CD4-positive, alpha-beta T cell treated with Interleukin-15 for 4 hours (primary cell): ENCODE results near the gene CD86.
"Not testable (repeated sequence)": the region's sequence is repeated elsewhere in the genome, so short reads cannot be mapped to it uniquely, and the experiment has no call there.

Source experiments
- DNase-seq: peaks from one replicate; pipeline ENCODE4 v3.0.0-alpha.2; 2020; ENCODE audit warnings: low spot score

Gene CD86, protein sequence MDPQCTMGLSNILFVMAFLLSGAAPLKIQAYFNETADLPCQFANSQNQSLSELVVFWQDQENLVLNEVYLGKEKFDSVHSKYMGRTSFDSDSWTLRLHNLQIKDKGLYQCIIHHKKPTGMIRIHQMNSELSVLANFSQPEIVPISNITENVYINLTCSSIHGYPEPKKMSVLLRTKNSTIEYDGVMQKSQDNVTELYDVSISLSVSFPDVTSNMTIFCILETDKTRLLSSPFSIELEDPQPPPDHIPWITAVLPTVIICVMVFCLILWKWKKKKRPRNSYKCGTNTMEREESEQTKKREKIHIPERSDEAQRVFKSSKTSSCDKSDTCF

DNA sequence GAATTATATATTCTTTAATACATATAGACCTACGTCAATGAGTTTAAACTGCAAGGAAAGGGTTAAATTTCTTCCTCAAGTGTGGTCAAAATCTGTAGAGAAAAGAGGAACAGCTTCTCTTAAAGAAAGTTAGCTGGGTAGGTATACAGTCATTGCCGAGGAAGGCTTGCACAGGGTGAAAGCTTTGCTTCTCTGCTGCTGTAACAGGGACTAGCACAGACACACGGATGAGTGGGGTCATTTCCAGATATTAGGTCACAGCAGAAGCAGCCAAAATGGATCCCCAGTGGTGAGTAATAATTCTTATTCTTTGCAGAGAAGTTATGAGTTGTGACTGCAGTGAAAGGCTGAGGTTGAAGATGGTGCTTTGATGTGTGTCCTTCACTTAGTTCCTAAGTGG, at the start of gene CD86:
CD86 (plus strand) TSS at position 148 of the 400 bp plus-strand sequence; CDS start at position 276, 128 bp downstream.
- no peak for DNase-seq

DNA sequence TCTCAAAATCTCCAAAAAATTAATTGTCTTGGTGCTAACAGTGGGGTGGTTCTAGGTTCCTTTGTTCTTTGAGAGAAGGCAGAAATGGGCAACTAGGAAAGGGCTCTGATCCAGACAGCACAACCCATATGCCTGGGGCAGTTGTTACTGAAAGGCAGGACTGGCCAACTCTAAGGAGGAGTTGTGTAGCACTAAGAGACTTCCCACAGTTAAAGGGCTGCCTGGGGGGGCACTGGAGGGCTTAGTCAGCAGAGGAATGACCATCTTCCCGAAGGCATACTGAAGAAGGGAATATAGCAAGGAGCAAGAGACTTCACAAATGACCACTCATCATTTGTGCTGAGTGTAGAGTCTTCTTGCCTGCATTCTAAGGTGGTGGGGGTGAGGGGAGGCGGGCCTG, 48.9 kb upstream of the CD86 start:
- DNase-seq: no peak

DNA sequence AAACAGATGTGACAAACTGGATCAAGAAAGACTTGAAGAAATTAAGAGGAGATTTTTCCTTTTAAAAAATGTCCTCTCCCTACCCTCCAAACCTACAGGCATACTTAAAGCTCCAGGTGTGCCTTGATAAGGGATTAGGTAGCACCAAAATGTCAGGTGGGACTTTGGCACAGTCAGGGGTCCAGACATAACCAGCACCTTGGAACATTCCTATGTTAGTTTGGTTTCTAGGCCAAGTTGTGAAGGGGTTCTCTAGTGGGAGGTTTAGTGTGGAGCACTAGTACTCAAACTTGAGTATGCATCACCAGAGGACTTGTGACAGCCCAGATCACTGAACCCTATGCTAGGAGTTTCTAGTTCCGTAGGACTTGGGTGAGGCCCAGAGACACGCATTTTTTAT, 47.0 kb upstream of the CD86 start:
- DNase-seq: no peak

DNA sequence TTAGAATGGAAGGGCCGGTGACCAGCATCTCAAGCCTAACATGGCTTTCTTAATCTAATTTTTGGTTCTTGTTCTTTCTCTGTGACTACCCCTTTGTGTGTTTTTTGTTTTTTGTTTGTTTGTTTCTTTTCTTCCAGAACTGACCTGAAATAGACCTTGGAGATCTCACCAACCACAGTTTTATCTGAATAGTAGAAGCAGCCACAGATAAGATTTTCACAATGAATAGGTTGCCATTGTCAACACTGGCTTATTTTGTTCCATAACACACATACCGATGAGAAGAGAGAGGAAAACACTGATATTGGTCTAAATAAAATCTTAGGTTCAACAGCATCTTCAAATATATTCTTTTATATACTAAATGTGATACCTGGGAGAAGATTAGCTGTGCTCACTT, 44.7 kb upstream of the CD86 start:
- DNase-seq: no peak

DNA sequence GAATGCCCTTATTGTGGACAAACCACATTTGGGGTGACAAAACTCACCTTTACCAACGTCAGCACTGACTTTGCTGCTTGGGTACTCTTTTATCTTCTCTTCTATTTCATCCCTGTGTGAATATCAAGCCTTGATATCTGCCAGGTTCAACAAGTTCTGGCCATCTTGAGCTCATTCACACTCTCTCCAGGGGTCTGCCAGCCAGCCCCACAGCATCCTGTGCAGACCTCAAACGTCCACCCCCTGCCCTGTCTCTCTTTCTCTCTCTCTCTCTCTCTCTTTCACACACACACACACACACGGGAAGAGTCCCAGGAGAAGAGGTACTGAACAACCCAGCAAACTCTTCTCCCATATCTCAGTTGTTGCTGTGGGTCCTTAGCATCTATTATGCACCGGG, 43.8 kb upstream of the CD86 start:
- DNase-seq: no peak

DNA sequence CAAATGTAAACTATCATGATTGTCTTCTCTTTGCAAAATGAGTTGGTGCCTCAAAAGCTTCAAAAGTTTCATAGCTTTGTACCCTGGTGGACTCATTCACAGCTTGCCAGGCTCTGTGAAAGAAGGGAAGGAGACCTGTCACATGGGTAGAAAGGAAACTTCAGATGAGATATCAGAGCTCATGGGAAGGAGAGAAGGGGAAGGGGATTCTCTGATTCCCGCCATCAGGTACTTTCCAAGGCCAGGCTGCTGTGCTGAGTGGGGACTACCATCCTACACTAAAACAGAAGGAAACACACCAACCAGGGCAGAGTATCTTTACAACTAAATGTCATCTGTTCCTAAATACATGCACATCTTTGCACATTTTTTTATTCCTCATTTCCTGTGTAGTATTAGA, 42.3 kb upstream of the CD86 start:
- DNase-seq: no peak

DNA sequence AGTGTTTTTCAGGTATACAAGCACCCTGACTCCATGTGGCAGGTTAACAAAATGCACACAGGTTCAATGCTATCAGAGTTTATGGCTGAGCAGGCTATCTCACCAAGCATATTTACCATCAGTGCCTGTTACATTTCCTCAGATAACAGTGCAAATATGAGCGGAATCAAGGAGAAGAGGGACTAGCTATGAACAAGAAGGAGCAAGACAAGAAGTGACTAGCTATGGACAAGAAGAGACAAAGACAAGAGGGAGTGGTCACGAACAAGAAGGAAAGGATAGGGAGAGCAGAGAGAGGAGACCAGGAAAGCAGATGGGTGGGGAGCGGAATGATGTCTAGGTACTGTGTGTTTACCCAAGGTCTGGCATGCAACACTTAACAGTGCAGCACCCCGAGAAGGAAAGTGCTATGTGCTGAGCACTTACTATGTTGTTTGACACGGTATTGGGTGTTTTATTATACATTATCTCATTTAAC, 41.7 kb upstream of the CD86 start:
- no peak for DNase-seq

DNA sequence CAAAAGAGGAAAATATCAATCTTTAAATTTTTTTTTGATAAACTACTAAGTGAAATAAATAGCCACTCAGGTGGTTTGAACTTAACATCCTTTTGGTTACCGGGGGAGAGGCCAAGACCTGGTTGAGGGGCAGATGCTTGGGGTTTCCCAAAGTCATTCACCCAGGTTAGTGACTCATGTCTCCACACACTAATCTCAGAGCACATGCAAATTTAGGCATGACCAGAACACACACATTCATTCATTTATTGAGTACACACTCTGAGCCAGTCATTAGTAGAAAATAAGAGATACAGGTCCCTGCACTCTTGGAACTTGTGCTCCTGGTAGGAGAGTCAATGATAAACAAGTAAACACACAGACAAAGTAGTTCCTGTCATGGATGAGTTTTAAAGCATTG, 40.4 kb upstream of the CD86 start:
- DNase-seq: no peak

DNA sequence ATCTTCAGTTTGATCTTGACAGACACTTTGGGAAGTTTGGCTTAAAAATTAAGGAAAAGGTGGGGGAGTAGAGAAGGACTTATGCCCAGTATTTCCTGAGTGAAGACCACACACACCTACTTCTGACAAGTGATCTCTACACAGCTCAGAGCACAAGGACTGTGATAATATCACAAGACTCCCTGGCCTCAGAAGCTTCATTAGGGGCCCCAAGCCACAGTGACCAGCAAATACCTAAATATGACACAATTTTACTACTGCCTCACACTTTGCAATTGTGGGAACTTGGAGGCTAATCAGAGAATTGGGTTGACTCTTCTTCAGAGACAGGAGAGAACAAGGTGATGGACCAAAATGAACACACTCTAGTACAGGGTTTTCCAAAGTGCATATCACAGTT, 35.7 kb upstream of the CD86 start:
- no peak for DNase-seq

DNA sequence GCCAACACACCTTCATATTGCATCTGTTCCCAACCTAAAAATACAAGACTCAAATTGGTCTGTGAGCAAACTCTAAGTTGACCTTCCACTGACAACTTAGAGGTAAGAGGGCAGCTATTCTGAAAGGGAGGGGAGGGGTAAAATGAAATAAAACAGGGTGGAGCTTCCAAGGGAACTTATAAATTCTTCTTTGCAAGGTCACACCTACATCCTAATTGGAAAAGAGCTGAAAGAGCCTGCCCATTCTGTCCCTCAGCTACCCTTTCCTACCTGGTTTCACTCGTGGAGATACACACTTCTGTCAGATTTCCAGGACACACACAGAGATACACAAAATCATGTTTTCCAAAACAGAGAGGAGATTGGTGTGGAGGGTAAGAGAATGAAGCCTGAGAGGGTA, 34.1 kb upstream of the CD86 start:
- no peak for DNase-seq

DNA sequence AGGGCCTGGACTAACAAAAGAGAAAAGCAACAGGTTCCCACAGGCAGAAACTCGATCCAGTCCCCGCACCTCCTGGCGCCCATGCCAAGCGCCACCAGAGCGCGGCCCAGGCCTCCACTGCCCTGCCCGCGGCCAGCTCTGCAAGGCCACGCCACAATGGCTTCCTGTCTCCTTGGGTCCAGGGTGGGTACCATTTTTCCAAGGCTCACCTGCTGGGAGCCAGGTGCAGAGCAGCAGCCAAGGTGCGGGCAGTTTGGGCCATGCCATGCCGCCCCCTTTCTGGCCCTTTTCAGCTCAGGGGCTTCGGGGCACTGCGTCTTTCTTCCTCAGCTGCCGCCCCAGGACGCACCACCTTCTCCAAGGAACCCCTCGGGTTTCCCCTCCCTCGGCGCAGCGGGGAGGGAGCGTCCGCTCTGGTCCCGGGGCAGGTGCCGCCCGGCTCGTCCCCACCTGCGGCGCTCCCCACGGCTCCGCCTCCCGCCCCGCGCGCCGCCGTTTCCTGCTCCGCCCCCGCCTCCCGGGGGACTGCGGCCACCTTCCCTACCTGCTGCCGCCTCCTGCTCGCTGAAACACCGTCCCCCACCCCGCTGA, 33.3 kb upstream of the CD86 start, which contains the start of gene ILDR1:
ILDR1 (minus strand) TSS at position 437 of the 591 bp plus-strand sequence; CDS start at position 267, 170 bp downstream.
- no peak for DNase-seq

DNA sequence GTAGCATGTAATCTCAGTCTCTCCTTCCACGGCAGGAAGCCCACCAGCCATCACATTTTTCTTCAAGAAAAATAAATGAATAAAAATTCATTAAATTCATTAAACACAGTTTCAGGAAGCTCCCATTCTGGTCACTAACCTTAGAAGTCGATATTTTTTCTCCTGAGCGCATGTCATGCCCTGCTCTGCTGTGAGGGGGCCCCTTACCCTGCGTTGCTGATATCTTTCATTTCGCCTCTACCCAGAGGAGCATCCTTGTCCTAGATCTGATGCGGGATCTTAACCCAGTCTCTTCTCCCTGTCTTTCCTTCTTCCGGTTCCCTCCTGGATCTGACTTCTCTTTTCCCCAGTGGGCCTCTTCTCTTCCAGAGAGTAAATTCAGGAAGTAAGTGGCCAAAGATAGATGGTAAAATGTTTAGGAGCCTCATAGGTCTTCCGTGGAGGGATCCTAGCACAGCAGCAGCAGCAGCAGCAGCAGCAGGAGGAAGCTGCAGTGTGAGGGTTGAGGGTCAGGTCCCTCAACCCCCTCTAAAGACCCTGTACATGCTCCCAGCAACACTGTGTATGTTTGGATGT, 31.7 kb upstream of the CD86 start:
- no peak for DNase-seq

DNA sequence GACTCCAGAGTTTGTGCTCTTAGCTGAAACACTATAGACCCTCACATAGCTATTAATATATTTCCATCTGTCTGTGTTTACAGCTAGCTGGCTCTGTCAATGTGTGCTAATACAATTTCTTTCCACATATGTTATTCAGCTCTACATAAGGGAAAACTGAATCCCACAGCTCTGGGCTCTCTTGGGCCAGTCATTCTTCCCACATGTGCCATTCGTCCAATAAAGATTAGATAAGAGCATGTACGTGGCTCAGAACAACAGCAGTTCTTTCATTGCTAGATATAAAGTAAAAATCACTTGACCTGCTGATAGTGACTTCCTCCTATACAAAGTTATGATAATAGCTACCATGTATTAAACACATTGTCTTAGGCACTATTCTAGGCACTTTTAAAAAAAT, 30.4 kb upstream of the CD86 start:
- no peak for DNase-seq

DNA sequence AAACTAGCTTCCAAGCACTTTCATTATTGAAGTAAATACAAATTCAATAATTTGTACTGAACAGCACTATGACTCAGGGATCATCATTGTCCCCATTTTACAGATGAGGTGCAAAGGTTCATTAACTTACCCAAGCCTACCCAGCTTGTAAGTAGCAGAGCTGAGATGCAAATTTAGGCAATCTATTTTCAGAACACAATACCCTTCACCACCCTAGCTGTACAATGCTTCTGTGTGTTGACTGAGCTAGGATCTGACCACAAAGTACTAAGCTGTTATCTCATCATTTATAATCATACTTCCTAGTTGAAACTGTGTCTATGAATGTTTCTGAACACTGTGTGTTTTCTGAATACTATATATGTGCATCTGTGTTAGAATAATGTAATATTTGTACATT, 29.9 kb upstream of the CD86 start:
- DNase-seq: no peak

DNA sequence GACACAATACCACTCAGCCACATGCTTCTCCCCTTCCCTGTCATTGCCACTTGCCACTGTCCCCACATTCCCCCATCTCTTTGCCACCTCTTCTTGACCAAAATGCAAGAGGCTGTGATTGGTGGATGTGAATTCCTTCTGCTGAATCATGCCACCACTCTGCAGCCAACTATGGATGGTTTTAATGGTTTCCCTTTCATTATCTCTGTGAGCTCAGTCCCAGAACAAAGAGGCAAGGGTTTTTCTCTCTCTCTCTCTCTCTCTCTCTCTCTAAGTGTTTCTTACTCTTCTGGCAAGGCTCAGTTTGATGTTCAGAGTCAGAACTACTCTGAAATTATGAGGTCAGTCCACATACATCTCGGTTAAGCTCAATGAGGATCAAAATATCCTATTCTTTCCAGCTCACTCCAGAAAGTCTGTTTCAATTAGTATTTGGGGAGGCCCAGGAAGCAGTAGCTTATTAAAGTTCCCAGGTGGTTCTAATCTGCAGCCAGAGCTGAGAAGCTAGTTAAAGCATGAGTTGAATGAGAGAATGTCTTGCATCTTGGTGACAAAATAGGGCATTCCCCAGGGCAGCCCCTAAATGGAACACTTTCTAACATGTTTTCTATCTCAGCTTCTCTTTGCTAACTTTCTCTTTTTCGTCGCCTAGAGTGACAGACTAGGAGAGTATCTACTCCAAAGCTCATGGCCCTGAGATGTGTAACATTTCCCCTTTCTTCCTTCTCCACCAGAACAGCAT, 24.6 kb upstream of the CD86 start:
- peak; percentile 6 for DNase-seq

DNA sequence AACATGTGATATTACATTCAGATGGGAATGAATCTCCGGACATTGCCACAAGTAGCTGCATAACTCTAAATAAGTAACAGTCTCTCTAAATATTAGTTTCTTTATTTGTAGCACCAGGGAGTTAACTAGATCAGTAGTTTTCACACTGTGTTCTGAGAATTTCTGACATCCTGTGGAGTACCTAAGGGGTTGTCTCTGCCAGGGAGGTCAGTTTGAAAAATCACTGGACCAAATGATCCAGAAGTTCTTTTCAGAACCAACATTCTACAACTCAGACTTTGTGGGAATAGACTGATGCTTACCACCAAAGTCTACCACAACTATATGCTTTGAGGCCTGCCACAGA, 24.1 kb upstream of the CD86 start:
- no peak for DNase-seq

DNA sequence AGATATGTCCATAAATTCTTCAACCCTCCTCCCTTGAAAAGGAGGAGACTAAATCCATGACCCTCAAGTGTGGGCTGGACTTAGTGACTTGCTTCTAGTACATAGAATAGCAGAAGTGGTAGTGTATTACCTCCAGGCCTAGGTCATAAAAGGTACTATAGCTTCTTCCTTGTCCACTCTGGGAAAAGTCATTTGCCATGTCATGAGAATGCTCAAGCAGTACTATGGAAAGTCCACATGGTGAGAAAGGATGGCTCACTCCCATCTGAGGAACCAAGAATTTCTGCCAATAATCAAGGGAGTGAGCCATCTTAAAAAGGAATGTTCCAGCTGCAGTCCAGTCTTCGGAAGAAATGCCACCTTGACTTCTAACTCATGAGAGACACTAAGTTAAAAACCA, 22.6 kb upstream of the CD86 start:
- DNase-seq: no peak

DNA sequence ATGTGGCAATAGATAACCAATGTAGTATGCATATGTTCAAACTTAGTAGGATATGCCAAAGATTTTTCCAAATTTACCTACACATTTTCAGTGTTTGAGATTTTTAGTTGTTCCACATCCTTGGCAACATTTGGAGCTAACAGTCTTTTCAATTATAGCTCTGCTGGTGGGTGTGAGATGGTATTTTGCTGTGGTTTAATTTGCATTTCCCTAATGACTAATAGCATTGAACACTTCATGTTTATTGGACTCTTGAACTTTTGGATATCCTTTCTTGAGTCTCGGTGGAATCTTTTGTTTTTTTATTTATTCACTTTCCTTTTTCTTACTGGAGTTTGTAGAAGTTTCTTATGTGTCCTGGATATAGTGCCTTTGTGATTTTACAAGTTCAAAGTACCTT, 22.1 kb upstream of the CD86 start:
- no peak for DNase-seq

DNA sequence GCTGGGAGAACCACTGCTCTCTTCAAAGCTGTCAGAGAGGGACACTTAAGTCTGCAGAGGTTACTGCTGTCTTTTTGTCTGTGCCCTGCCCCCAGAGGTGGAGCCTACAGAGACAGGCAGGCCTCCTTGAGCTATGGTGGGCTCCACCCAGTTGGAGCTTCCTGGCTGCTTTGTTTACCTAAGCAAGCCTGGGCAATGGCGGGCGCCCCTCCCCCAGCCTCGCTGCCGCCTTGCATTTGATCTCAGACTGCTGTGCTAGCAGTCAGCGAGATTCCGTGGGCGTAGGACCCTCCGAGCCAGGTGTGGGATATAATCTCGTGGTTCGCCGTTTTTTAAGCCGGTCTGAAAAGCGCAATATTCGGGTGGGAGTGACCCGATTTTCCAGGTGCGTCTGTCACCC, 7.9 kb upstream of the CD86 start:
- not testable (repeated sequence) for DNase-seq

DNA sequence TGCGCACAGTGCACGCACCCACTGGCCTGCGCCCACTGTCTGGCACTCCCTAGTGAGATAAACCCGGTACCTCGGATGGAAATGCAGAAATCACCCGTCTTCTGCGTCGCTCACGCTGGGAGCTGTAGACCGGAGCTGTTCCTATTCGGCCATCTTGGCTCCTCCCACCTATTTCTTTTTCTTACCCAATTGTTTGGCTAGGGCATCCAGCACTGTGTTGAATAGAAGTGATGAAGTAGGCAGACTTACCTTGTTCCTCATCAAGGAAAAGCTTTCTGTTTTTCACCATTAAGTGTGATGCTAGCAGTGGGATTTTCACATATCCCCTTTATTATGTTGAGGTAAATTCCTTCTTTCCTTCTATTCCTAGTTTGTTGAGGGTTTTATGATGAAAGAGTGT, 7.4 kb upstream of the CD86 start:
- DNase-seq: not testable (repeated sequence)

DNA sequence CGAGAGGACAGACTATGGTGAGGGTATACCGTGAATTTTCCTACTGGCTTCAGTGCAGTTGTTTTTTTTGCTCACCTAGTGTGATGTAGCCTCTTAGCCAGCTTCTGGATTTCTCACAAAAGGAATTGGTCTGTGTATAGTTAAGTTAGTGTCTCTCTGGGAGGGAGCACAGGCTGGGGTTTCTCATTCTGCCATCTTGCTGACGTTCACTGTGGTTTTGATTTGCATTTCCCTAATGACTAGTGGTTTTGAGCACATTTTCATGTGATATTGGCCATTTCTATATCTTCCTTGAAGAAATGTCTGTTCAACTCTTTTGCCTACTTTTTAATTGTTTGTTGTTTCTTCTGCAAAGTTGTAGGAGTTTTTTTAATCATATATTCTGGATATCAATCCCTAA, 2.2 kb upstream of the CD86 start:
- DNase-seq: no peak

DNA sequence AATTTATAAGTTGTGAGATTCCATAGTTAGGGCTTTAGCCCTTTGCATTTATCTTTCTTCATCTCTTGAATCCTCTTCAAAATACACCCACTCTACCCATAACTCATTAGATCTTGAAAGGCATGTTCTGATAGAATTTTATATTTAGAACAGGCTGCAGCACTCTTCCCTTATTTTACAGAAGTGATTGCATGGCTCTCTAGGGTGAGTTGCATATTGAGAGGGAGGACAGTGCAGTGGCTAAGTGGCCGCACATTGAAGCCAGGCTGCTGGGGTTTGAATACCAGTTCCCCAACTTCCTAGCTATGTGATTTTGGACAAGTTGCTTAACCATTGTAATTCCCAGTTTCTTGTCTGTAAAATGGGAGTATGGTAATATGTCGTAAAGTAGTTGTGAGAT, 2.5 kb downstream of the CD86 start:
- DNase-seq: no peak

DNA sequence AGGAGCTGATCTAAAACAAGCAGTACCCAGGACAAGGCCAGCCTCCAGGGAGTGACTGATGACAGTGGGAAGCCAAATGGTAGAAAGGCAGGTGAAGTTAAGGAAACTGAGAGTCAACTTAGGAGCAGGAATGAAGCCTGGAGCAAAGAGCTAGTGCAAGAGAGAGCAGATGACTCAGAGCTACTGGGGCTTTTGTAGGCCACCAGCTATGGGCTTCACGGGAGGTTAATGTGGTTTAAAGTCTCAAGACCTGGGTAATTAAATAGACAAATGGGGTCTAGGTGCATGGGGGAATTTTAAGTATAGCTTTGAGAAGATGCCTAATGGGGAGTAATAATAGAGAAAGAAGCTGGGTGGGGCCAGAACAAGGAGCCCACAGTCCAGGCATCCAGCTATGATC, 3.1 kb downstream of the CD86 start:
- DNase-seq: no peak
